Esophagus squamous epithelium (tissue), 5 donors: ENCODE measurements around the gene CD302. TPM values are rescaled to one million over a fixed set of nuclear protein-coding genes. Genes with fewer than 3 reads are reported as not detected.
"Not testable (repeated sequence)": the region's sequence is repeated elsewhere in the genome, so short reads cannot be mapped to it uniquely, and the experiment has no call there.

Experiments used
- DNase-seq: peaks from one replicate; lab custom pipeline; 2025; lab: John Stamatoyannopoulos, UW
- H3K27ac ChIP-seq, 4 donors: fragments of 200-600 bp; sonication (generic); one replicate each; pipeline ENCODE4 v1.5.1; 2016 to 2019; ENCODE audit warnings: mild to moderate bottlenecking in 1 of 4
- H3K27me3 ChIP-seq, 4 donors: fragments of 200-600 bp; sonication (generic); 1 replicate in 3 of 4; 2 replicates in 1 of 4; pipeline versions ENCODE4 v1.5.1 to v1.6.0; 2017 to 2021; ENCODE audit warnings: antibody characterized with exemption in 1 of 4
- H3K36me3 ChIP-seq, 3 donors: fragments of 200-600 bp; sonication (generic); one replicate each; pipeline ENCODE4 v1.5.1; 2016 to 2019
- H3K4me1 ChIP-seq, 3 donors: fragments of 200-600 bp; sonication (generic); one replicate each; pipeline ENCODE4 v1.5.1; 2017 to 2019
- H3K4me3 ChIP-seq, 4 donors: fragments of 200-600 bp; sonication (generic); 1 replicate in 3 of 4; 2 replicates in 1 of 4; pipeline ENCODE4 v1.5.1; 2016 to 2019; ENCODE audit warnings: mild to moderate bottlenecking in 2 of 4, moderate library complexity in 1 of 4
- H3K9me3 ChIP-seq, 3 donors: fragments of 200-600 bp; sonication (generic); one replicate each; pipeline ENCODE4 v1.5.1; 2016 to 2019
- CTCF ChIP-seq, 6 experiments: fragments of 450-650 bp in 4 of 6; fragments of 200-600 bp in 2 of 6; sonication (generic) in 2 of 6; IDR thresholded peaks; one replicate each; pipeline ENCODE4 v1.5.1; 2016 to 2019; ENCODE audit warnings: antibody characterized with exemption in 6 of 6, mild to moderate bottlenecking in 4 of 6, moderate library complexity in 4 of 6
- POLR2A ChIP-seq, 4 donors: fragments of 450-650 bp; IDR thresholded peaks; one replicate each; pipeline ENCODE4 v1.6.1; 2017; ENCODE audit warnings: antibody characterized with exemption in 4 of 4, mild to moderate bottlenecking in 4 of 4, moderate library complexity in 3 of 4
- WGBS, 2 donors: methylation state at CpG; one replicate each; pipeline ENCODE4 v1.1.5; 2018; 5-methylcytosine and 5-hydroxymethylcytosine counted together
- intact Hi-C: fragments of 100-400 bp; cut with DNase I; formaldehyde crosslinking; loops from one replicate; pipeline ENCODE4 v1.15.0; 2022
- total RNA-seq, 4 donors: library from RNA; depleted of rRNA; stranded (reverse); fragments of >200 nt; gene quantifications; one replicate each; pipeline ENCODE4 v1.1.0, GENCODE V29; 2016
- donor health status: DM: yes; HTN: yes; CAD: no.

CD302 gene
- total RNA-seq, 4 donors from 2014 or later: 3.2 to 46.0 (median 11.7) TPM

- Histone ChIP-seq H3K27me3 (no peaks in the 10 kb centered on the region), H3K9me3 (no peaks in the 10 kb centered on the region), H3K4me1 (peaks cover 0 to 51% (median 3%) of the 10 kb centered on the region in 3 donors), H3K4me3 (no peak overlapping the region), H3K36me3 (no peaks in the 10 kb centered on the region), H3K27ac (no peak overlapping the region)
- WGBS, 2 donors: 91% methylated on average over 1 of the region's 1 CpG
- TF ChIP-seq POLR2A (IDR thresholded peaks at IDR 0.05): no peak
- no peak for TF ChIP-seq CTCF (IDR thresholded peaks at IDR 0.05)
- intact Hi-C loops: no loop called here
- DNase-seq: no peak
These were observed 4.7 kb downstream of the CD302 start for GRCh38 chr2:159793326-159793725.

GRCh38 chr2:159792599-159792998 lies 5.4 kb downstream of the CD302 start:
- H3K27ac ChIP-seq: no peak overlapping the region
- H3K27me3 ChIP-seq: no peaks in the 10 kb centered on the region
- no peaks in the 10 kb centered on the region for H3K36me3 ChIP-seq
- no peaks in the 10 kb centered on the region for H3K9me3 ChIP-seq
- H3K4me3 ChIP-seq: no peak overlapping the region
- H3K4me1 ChIP-seq: peaks cover 0 to 51% (median 3%) of the 10 kb centered on the region in 3 donors
- TF ChIP-seq CTCF (IDR thresholded peaks at IDR 0.05) (no peak), POLR2A (IDR thresholded peaks at IDR 0.05) (no peak)
- DNase-seq: no peak
- intact Hi-C loops: no loop called here
- 80 to 87% methylated on average over 4 of the region's 4 CpGs for WGBS, 2 donors

- no peak for DNase-seq
- intact Hi-C loops: no loop called here
- H3K4me1 ChIP-seq: peaks cover 0 to 51% (median 3%) of the 10 kb centered on the region in 3 donors
These were observed 6.0 kb downstream of the CD302 start for GRCh38 chr2:159792036-159792435.

GRCh38 chr2:159790323-159790722 lies 7.7 kb downstream of the CD302 start:
- intact Hi-C loops: no loop called here
- no peak for DNase-seq
- TF ChIP-seq POLR2A (IDR thresholded peaks at IDR 0.05): no peak
- TF ChIP-seq CTCF (IDR thresholded peaks at IDR 0.05): no peak
- Histone ChIP-seq H3K4me3 (no peak overlapping the region), H3K27ac (no peak overlapping the region), H3K9me3 (no peaks in the 10 kb centered on the region), H3K27me3 (no peaks in the 10 kb centered on the region), H3K36me3 (no peaks in the 10 kb centered on the region), H3K4me1 (peaks cover 0 to 34% (median 3%) of the 10 kb centered on the region in 3 donors)
- 54 to 67% methylated on average over 1 of the region's 1 CpG for WGBS, 2 donors

More at GRCh38 chr2:159792036-159792435, 6.0 kb downstream of the CD302 start:
- TF ChIP-seq CTCF (IDR thresholded peaks at IDR 0.05): no peak
- TF ChIP-seq POLR2A (IDR thresholded peaks at IDR 0.05): no peak
- no peaks in the 10 kb centered on the region for H3K27me3 ChIP-seq
- H3K9me3 ChIP-seq: no peaks in the 10 kb centered on the region
- no peak overlapping the region for H3K27ac ChIP-seq
- H3K36me3 ChIP-seq: no peaks in the 10 kb centered on the region
- no peak overlapping the region for H3K4me3 ChIP-seq
- WGBS, 2 donors: 67 to 69% methylated on average over 1 of the region's 1 CpG

GRCh38 chr2:159788253-159788652 lies 9.8 kb downstream of the CD302 start:
- no peak overlapping the region for H3K27ac ChIP-seq
- no peak for DNase-seq
- H3K27me3 ChIP-seq: no peaks in the 10 kb centered on the region
- peaks cover 0 to 25% (median 3%) of the 10 kb centered on the region in 3 donors for H3K4me1 ChIP-seq
- H3K36me3 ChIP-seq: no peaks in the 10 kb centered on the region
- 53 to 72% methylated on average over 3 of the region's 3 CpGs for WGBS, 2 donors
- intact Hi-C loops: no loop called here
- no peaks in the 10 kb centered on the region for H3K9me3 ChIP-seq
- TF ChIP-seq POLR2A (IDR thresholded peaks at IDR 0.05) (no peak), CTCF (IDR thresholded peaks at IDR 0.05) (no peak)
- H3K4me3 ChIP-seq: no peak overlapping the region

- peaks cover 0 to 19% (median 3%) of the 10 kb centered on the region in 3 donors for H3K4me1 ChIP-seq
- H3K27ac ChIP-seq, intact Hi-C loops, H3K9me3 ChIP-seq, H3K27me3 ChIP-seq, DNase-seq, H3K36me3 ChIP-seq, H3K4me3 ChIP-seq: not testable (repeated sequence)
- WGBS, 2 donors: 82 to 83% methylated on average over 6 of the region's 6 CpGs
These were observed 10.4 kb downstream of the CD302 start for GRCh38 chr2:159787647-159788046.
